NT2/D1 (cell line): Measurements from ENCODE around the gene TRIM40.
"Not testable (repeated sequence)": the region's sequence is repeated elsewhere in the genome, so short reads cannot be mapped to it uniquely, and the experiment has no call there.

ENCODE experiments used
- DNase-seq: peaks from one replicate; pipeline ENCODE4 v3.0.0-alpha.2; 2011; ENCODE audit warnings: low read depth, low spot score
- H3K27me3 ChIP-seq: 2 replicates; pipeline ENCODE4 v1.6.0; 2011; ENCODE audit warnings: mild to moderate bottlenecking; ENCODE audit not compliant: insufficient read length, insufficient read depth
- H3K36me3 ChIP-seq: 2 replicates; pipeline ENCODE4 v1.6.1; 2011; ENCODE audit warnings: mild to moderate bottlenecking, low read length, mixed read lengths; ENCODE audit not compliant: insufficient read depth, insufficient read length
- H3K4me1 ChIP-seq: 2 replicates; pipeline ENCODE4 v1.5.1; 2011; ENCODE audit not compliant: insufficient read depth, insufficient read length
- H3K4me3 ChIP-seq: 2 replicates; pipeline ENCODE4 v1.5.1; 2011; ENCODE audit warnings: low read depth; ENCODE audit not compliant: insufficient read length
- H3K9ac ChIP-seq: 2 replicates; pipeline ENCODE4 v1.6.0; 2011; ENCODE audit warnings: low read depth; ENCODE audit not compliant: insufficient read length
- H3K9me3 ChIP-seq: 2 replicates; pipeline ENCODE4 v1.5.1; 2011; ENCODE audit warnings: mild to moderate bottlenecking, low read length; ENCODE audit not compliant: insufficient read depth
- SUZ12 ChIP-seq: IDR thresholded peaks from 2 replicates; pipeline ENCODE4 v1.6.1; 2011; ENCODE audit not compliant: insufficient read length, insufficient read depth; ENCODE audit errors: extremely low read depth
- YY1 ChIP-seq: IDR thresholded peaks from 2 replicates; pipeline ENCODE4 v1.6.1; 2011; ENCODE audit not compliant: insufficient read length, insufficient read depth
- ZNF274 ChIP-seq: IDR thresholded peaks from 2 replicates; pipeline ENCODE4 v1.6.1; 2011; ENCODE audit warnings: mild to moderate bottlenecking, low read depth, low read length

TRIM40 gene

DNA sequence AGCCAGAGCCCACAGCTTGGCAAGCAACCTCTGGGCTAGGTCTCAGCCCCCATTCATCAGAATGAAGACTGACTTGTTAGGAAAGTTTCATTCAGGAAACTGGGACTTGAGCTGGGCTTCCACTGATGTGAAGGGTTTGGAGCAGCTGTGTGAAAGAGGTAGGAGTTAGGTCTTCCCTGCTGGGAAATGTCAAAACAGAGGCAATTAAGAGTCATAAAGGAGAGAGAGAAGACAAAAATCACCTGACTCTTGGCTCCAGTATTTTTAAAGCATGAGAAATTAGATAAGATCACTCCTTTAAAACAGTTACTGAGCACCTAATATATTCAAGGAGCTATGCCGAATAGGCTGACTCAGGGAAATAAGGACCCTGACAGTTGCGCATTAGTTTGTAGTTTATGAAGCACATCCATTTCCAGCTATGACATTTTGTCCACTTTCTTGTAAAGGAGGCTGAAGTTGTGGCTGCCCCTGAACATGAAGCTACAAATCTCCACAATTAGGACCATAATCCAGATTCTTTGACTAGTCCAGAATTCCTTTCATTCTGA, 3.9 kb upstream of the TRIM40 start:
- Histone ChIP-seq H3K9me3 (no peaks in the 10 kb centered on the region), H3K4me3 (no peak overlapping the region), H3K4me1 (no peaks in the 10 kb centered on the region), H3K9ac (no peak overlapping the region), H3K36me3 (no peaks in the 10 kb centered on the region), H3K27me3 (peaks cover 40% of the 10 kb centered on the region)
- TF ChIP-seq ZNF274, result no peak
- TF ChIP-seq SUZ12, result no peak
- TF ChIP-seq YY1, result no peak
- no peak for DNase-seq

GRCh38 chr6:30135147-30135546, 793 bp upstream of the TRIM40 start:
- TF ChIP-seq YY1, result no peak
- no peak for TF ChIP-seq ZNF274
- no peak for TF ChIP-seq SUZ12
- H3K4me3 ChIP-seq, result no peak overlapping the region
- H3K9me3 ChIP-seq, result no peaks in the 10 kb centered on the region
- H3K27me3 ChIP-seq, result peaks cover 11% of the 10 kb centered on the region
- DNase-seq, result no peak
- H3K36me3 ChIP-seq, result no peaks in the 10 kb centered on the region
- no peak overlapping the region for H3K9ac ChIP-seq
- no peaks in the 10 kb centered on the region for H3K4me1 ChIP-seq

GRCh38 chr6:30136570-30137286, 788 bp downstream of the TRIM40 start:
- Histone ChIP-seq H3K4me3 (no peak overlapping the region), H3K27me3 (peaks cover 4% of the 10 kb centered on the region), H3K4me1 (no peaks in the 10 kb centered on the region), H3K9ac (no peak overlapping the region), H3K36me3 (no peaks in the 10 kb centered on the region), H3K9me3 (no peaks in the 10 kb centered on the region)
- DNase-seq, result no peak
- no peak for TF ChIP-seq SUZ12
- no peak for TF ChIP-seq ZNF274
- no peak for TF ChIP-seq YY1

- H3K4me3 ChIP-seq, H3K4me1 ChIP-seq, H3K27me3 ChIP-seq, H3K9ac ChIP-seq, H3K36me3 ChIP-seq, DNase-seq, H3K9me3 ChIP-seq: not testable (repeated sequence)
Measured at GRCh38 chr6:30140240-30140639, 4.3 kb downstream of the TRIM40 start.

DNA sequence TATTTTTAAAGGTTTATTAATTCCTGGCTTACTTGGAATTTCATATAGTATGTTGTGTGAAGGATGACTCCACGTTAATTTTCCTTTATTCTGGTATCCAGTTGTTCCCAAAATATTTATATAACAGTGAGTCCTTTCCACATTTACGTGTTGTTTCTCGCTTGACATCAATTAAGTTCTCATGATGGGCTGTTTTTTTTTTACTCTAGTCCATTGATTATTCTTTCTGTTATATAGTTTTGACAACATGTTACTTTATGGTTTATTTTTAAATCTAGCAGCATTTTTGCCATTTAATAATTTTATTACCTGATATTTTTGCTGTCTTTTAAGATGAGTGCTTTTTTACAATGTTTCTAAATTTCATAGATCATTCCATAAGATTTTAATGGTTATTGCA, 6.7 kb downstream of the TRIM40 start:
- TF ChIP-seq YY1 (no peak), ZNF274 (no peak), SUZ12 (no peak)
- Histone ChIP-seq H3K4me3 (no peak overlapping the region), H3K4me1 (no peaks in the 10 kb centered on the region), H3K27me3 (peaks cover 2% of the 10 kb centered on the region), H3K36me3 (no peaks in the 10 kb centered on the region), H3K9ac (no peak overlapping the region), H3K9me3 (no peaks in the 10 kb centered on the region)
- no peak for DNase-seq

- DNase-seq, result no peak
- H3K36me3 ChIP-seq, result no peaks in the 10 kb centered on the region
- no peaks in the 10 kb centered on the region for H3K9me3 ChIP-seq
- peaks cover 2% of the 10 kb centered on the region for H3K27me3 ChIP-seq
- no peak overlapping the region for H3K9ac ChIP-seq
- H3K4me3 ChIP-seq, result no peak overlapping the region
- TF ChIP-seq SUZ12 (no peak), YY1 (no peak), ZNF274 (no peak)
- H3K4me1 ChIP-seq, result no peaks in the 10 kb centered on the region
Measured at GRCh38 chr6:30143780-30144179, 7.8 kb downstream of the TRIM40 start.

GRCh38 chr6:30144811-30145210, 8.9 kb downstream of the TRIM40 start:
- no peaks in the 10 kb centered on the region for H3K4me1 ChIP-seq
- no peak for DNase-seq
- TF ChIP-seq SUZ12, result no peak
- TF ChIP-seq ZNF274, result no peak
- no peak for TF ChIP-seq YY1
- no peaks in the 10 kb centered on the region for H3K9me3 ChIP-seq
- H3K4me3 ChIP-seq, result no peak overlapping the region
- no peak overlapping the region for H3K9ac ChIP-seq
- peaks cover 2% of the 10 kb centered on the region for H3K27me3 ChIP-seq
- H3K36me3 ChIP-seq, result no peaks in the 10 kb centered on the region
